MM.1S (cell line): ENCODE data around the gene C16orf46.

Experiments used
- DNase-seq: peaks from one replicate; pipeline ENCODE4 v3.0.0-alpha.2; 2015
- H2AFZ ChIP-seq: fragments of 300-600 bp; sonication (generic); 2 replicates; pipeline ENCODE4 v1.6.0; 2016; ENCODE audit warnings: antibody characterized with exemption, low read length
- H3F3A ChIP-seq: fragments of 300-600 bp; sonication (generic); 2 replicates; pipeline ENCODE4 v1.6.1; 2016; ENCODE audit warnings: mild to moderate bottlenecking, antibody characterized with exemption, low read length, moderate library complexity, mixed read lengths; ENCODE audit not compliant: insufficient read depth
- H3K27ac ChIP-seq: fragments of 300-600 bp; sonication (generic); 2 replicates; pipeline ENCODE4 v1.5.1; 2016; ENCODE audit warnings: mild to moderate bottlenecking, low read length
- H3K27me3 ChIP-seq: fragments of 300-600 bp; sonication (generic); replicated peaks from 2 replicates; pipeline ENCODE4 v1.6.0; 2016; ENCODE audit warnings: low read length; ENCODE audit not compliant: insufficient read depth
- H3K36me3 ChIP-seq: fragments of 300-600 bp; sonication (generic); replicated peaks from 2 replicates; pipeline ENCODE4 v1.6.1; 2016; ENCODE audit warnings: mild to moderate bottlenecking, low read length, mixed read lengths; ENCODE audit not compliant: insufficient read depth
- H3K4me1 ChIP-seq: fragments of 300-600 bp; sonication (generic); 2 replicates; pipeline ENCODE4 v1.6.1; 2016; ENCODE audit warnings: low read length, mixed read lengths
- H3K4me2 ChIP-seq: fragments of 300-600 bp; sonication (generic); 2 replicates; pipeline ENCODE4 v1.6.0; 2016; ENCODE audit warnings: low read depth, low read length
- H3K4me3 ChIP-seq: fragments of 300-600 bp; sonication (generic); 2 replicates; pipeline ENCODE4 v1.5.1; 2016; ENCODE audit warnings: low read length, mixed read lengths
- H3K79me2 ChIP-seq: fragments of 300-600 bp; sonication (generic); 2 replicates; pipeline ENCODE4 v1.6.1; 2016; ENCODE audit warnings: mixed run types, low read length, mixed read lengths
- H3K9ac ChIP-seq: fragments of 300-600 bp; sonication (generic); 2 replicates; pipeline ENCODE4 v1.6.1; 2016; ENCODE audit warnings: low read length, mixed read lengths
- H3K9me2 ChIP-seq: fragments of 300-600 bp; sonication (generic); replicated peaks from 2 replicates; pipeline ENCODE4 v1.6.1; 2016; ENCODE audit warnings: mild to moderate bottlenecking, low read length, mixed read lengths; ENCODE audit not compliant: insufficient read depth
- H3K9me3 ChIP-seq: fragments of 300-600 bp; sonication (generic); replicated peaks from 2 replicates; pipeline ENCODE4 v1.6.1; 2016; ENCODE audit warnings: mild to moderate bottlenecking, low read length, mixed read lengths; ENCODE audit not compliant: insufficient read depth
- H4K20me1 ChIP-seq: fragments of 300-600 bp; sonication (generic); 2 replicates; pipeline ENCODE4 v1.6.1; 2016; ENCODE audit warnings: mild to moderate bottlenecking, low read length, moderate library complexity, mixed read lengths; ENCODE audit not compliant: insufficient read depth
- EZH2 ChIP-seq: fragments of 300-600 bp; sonication (generic); optimal IDR thresholded peaks from 2 replicates; pipeline ENCODE3; 2017; ENCODE audit warnings: low read depth, mild to moderate bottlenecking, antibody characterized with exemption, low read length, mixed read lengths
- EZH2phosphoT487 ChIP-seq: fragments of 300-600 bp; sonication (generic); IDR thresholded peaks from 2 replicates; pipeline ENCODE4 v1.6.1; 2018; ENCODE audit warnings: antibody characterized with exemption, low read length
- TF ChIP-seq, protein P1 (sequence below): fragments of 300-600 bp; sonication (generic); IDR thresholded peaks from 2 replicates; pipeline ENCODE4 v1.5.1; 2016; ENCODE audit warnings: antibody characterized with exemption, low read length, mixed read lengths

The C16orf46 gene

DNA sequence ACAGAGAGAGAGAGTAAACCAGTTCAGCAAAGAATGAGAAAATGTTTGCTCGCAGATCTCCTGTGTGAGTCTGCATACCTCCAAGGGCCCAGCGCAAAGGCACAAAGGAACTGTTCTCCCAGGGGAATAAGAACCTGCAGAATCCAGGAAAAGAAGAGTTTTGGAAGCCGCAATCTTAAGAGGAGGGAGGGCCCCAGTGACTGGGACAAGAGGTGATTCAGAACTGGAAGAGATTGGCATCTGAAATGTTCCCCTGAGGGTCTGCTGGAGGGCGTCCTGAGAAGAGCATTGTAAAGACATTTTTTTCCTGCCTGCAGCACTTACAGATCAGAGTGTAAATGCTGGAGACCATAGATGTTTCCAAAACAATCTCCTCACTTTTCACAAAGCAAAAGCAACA is 35.3 kb downstream of the C16orf46 start:
- Histone ChIP-seq H3K9me3 (no peaks in the 10 kb centered on the region), H3K79me2 (peaks cover 11% of the 10 kb centered on the region), H3K4me2 (no peak overlapping the region), H3K27me3 (no peaks in the 10 kb centered on the region), H3K9ac (no peak overlapping the region), H3K36me3 (no peaks in the 10 kb centered on the region), H3K4me1 (no peaks in the 10 kb centered on the region), H2AFZ (no peak overlapping the region), H3F3A (no peaks in the 10 kb centered on the region), H3K9me2 (no peaks in the 10 kb centered on the region), H4K20me1 (no peaks in the 10 kb centered on the region), H3K27ac (no peak overlapping the region), H3K4me3 (no peak overlapping the region)
- no peak for DNase-seq
- TF ChIP-seq EZH2 (no peak), EZH2phosphoT487 (no peak)
- TF ChIP-seq, protein P1, sequence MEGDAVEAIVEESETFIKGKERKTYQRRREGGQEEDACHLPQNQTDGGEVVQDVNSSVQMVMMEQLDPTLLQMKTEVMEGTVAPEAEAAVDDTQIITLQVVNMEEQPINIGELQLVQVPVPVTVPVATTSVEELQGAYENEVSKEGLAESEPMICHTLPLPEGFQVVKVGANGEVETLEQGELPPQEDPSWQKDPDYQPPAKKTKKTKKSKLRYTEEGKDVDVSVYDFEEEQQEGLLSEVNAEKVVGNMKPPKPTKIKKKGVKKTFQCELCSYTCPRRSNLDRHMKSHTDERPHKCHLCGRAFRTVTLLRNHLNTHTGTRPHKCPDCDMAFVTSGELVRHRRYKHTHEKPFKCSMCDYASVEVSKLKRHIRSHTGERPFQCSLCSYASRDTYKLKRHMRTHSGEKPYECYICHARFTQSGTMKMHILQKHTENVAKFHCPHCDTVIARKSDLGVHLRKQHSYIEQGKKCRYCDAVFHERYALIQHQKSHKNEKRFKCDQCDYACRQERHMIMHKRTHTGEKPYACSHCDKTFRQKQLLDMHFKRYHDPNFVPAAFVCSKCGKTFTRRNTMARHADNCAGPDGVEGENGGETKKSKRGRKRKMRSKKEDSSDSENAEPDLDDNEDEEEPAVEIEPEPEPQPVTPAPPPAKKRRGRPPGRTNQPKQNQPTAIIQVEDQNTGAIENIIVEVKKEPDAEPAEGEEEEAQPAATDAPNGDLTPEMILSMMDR, result no peak

DNA sequence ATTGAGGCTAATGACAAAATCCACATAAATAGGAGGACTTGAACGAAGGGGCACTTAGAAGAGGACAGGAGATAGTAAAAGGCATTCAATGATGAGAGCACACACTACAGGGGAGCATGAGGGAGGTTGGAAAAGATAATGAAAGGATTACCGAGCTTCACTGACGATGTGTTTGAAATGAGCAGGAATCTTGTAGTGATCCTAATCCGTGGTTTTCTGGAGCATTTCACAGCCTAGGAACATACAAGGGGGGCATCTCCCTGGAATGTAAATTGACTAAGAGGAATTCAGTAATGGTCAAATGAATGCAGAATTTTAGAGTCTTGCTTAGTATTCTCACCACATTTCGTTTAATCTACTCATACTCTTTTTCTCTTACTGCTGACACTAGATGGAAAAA is 36.2 kb downstream of the C16orf46 start:
- H3K79me2 ChIP-seq, result peaks cover 15% of the 10 kb centered on the region
- H3K9ac ChIP-seq, result no peak overlapping the region
- H3F3A ChIP-seq, result no peaks in the 10 kb centered on the region
- H2AFZ ChIP-seq, result no peak overlapping the region
- H4K20me1 ChIP-seq, result no peaks in the 10 kb centered on the region
- no peaks in the 10 kb centered on the region for H3K36me3 ChIP-seq
- no peak overlapping the region for H3K27ac ChIP-seq
- H3K4me1 ChIP-seq, result no peaks in the 10 kb centered on the region
- TF ChIP-seq EZH2 (no peak), EZH2phosphoT487 (no peak)
- TF ChIP-seq, protein P1, result no peak
- no peaks in the 10 kb centered on the region for H3K9me2 ChIP-seq
- H3K4me3 ChIP-seq, result no peak overlapping the region
- no peak overlapping the region for H3K4me2 ChIP-seq
- H3K27me3 ChIP-seq, result no peaks in the 10 kb centered on the region
- no peaks in the 10 kb centered on the region for H3K9me3 ChIP-seq
- DNase-seq, result no peak

DNA sequence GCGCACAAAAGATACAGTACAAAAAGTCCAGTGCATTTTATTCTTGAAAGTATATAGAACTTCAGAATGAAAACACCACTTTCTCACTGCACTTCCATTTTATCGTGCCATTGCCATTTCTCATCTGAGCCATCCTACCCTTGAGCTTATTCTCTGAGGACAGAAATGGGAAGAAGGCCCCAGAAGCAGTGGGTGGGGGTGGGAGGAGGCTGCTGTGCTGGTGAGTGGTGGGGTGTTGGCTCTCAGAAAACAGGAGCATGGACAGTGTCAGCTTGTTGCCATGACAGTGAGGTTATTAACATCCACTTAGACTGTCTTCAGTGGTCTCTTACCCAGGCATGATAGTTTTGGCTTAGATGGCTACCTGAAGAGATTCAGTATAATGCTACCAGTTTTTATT is 36.9 kb downstream of the C16orf46 start:
- H3F3A ChIP-seq, result no peaks in the 10 kb centered on the region
- no peak overlapping the region for H3K27ac ChIP-seq
- H3K9me2 ChIP-seq, result no peaks in the 10 kb centered on the region
- H3K27me3 ChIP-seq, result no peaks in the 10 kb centered on the region
- H3K79me2 ChIP-seq, result peaks cover 15% of the 10 kb centered on the region
- H3K4me2 ChIP-seq, result no peak overlapping the region
- TF ChIP-seq, protein P1, result no peak
- no peak for TF ChIP-seq EZH2
- TF ChIP-seq EZH2phosphoT487, result no peak
- H4K20me1 ChIP-seq, result no peaks in the 10 kb centered on the region
- DNase-seq, result no peak
- H3K36me3 ChIP-seq, result no peaks in the 10 kb centered on the region
- no peaks in the 10 kb centered on the region for H3K4me1 ChIP-seq
- no peaks in the 10 kb centered on the region for H3K9me3 ChIP-seq
- no peak overlapping the region for H3K4me3 ChIP-seq
- no peak overlapping the region for H3K9ac ChIP-seq
- H2AFZ ChIP-seq, result no peak overlapping the region
